ENCODE data around the gene EWSR1. TPM values are rescaled to one million over a fixed set of nuclear protein-coding genes. Genes with fewer than 3 reads are reported as not detected.

EWSR1 gene
- total and polyA plus RNA-seq, 8 donors, result 125 to 352 (median 335) TPM

DNA sequence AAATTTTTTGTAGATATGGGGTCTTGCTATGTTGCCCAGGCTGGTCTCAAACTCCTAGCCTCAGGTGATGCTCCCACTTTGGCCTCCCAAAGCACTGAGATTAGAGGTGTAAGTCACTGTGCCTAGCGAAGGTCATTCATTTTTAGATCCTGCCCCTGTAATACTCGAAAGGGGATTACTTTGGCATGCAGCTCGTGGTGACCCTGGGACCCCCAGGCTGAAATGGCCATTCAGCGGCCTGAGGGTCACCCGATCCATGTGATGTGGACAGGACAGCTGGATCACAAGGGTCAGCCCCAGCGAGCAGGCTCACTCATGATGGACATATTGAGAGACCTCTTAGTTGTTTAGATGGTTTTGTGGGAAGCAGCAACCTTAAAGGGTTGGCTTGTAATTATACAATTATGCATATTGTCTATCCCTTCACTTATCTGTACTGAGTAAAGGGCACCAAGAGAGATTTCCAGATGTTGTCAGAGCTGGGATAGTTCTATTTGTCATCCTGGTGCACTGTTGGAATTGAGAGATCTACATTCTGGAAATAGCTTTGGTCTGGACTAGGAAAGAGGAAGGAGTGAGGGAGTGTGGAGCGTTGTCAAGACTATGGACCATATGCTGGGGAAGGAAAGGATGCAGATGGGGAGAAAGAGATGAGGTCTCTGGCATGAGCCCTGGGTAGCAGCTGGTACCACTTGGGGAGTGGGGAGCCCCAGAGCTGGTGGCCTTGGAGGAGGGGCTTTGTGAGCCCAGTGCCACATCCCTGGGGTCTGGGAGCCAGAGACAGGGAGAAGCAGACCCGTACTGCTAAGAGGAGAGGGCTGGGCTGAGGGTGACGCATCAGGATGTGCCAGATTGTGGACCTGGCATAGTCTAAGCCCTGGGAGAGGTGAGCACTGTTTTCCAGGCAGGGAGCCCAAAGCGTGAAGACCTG lies 15.8 kb upstream of the EWSR1 start:
- Histone ChIP-seq H3K4me1 (no peaks in the 10 kb centered on the region), H3K27ac (no peak overlapping the region), H3K9me3 (no peaks in the 10 kb centered on the region), H3K4me3 (no peak overlapping the region), H3K27me3 (no peaks in the 10 kb centered on the region), H3K36me3 (no peaks in the 10 kb centered on the region)
- intact Hi-C loops (cut with DNase I), result loop anchor here in 1 of 2 donors (10.0 kb wide), 1 partner anchor 397 kb away; no protein-coding TSS in a partner anchor
- DNase-seq (no peak), ATAC-seq (no peak)
- TF ChIP-seq, protein P1, sequence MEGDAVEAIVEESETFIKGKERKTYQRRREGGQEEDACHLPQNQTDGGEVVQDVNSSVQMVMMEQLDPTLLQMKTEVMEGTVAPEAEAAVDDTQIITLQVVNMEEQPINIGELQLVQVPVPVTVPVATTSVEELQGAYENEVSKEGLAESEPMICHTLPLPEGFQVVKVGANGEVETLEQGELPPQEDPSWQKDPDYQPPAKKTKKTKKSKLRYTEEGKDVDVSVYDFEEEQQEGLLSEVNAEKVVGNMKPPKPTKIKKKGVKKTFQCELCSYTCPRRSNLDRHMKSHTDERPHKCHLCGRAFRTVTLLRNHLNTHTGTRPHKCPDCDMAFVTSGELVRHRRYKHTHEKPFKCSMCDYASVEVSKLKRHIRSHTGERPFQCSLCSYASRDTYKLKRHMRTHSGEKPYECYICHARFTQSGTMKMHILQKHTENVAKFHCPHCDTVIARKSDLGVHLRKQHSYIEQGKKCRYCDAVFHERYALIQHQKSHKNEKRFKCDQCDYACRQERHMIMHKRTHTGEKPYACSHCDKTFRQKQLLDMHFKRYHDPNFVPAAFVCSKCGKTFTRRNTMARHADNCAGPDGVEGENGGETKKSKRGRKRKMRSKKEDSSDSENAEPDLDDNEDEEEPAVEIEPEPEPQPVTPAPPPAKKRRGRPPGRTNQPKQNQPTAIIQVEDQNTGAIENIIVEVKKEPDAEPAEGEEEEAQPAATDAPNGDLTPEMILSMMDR (IDR thresholded peaks at IDR 0.05), result no peak

DNA sequence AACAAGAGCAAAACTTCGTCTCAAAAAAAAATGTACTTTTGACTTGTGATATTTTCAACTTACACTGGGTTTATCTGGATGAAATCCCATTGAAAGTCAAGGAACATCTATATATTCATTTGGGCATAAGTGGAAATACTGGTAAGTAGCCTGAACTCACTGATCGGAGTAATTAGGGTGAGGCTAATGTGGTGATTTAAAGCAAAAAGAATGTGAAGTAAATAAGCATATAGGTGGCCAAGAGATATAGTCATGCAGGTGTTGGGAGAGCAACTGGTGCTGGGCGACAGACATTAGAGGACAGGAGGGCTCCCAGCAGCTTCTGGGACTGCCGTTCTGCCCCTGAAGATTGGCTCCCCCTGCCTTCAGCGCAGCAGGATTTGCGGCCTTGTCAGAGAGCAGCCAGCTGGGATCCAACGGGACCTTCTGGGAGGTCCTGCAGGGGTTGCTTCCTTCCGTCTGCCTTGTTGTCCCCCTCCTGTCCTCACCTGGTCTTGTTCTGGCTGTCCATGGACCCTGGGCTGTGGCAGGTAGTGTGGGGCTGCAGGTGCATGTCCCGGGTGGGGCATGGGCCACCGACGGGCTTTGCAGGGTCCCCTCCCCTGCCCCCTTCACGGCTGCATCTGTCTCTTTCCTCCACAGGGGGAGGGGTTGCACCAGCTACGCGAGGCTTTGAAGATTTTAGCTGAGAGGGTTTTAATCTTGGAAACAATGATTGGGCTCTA lies 14.3 kb upstream of the EWSR1 start:
- TF ChIP-seq, protein P1 (IDR thresholded peaks at IDR 0.05), result no peak
- ATAC-seq (no peak), DNase-seq (no peak)
- Histone ChIP-seq H3K9me3 (no peaks in the 10 kb centered on the region), H3K27me3 (no peaks in the 10 kb centered on the region), H3K4me3 (no peak overlapping the region), H3K36me3 (no peaks in the 10 kb centered on the region), H3K4me1 (no peaks in the 10 kb centered on the region), H3K27ac (no peak overlapping the region)
- intact Hi-C loops (cut with DNase I), result loop anchor here in 1 of 2 donors (10.0 kb wide), 1 partner anchor 399 kb away; no protein-coding TSS in a partner anchor

DNA sequence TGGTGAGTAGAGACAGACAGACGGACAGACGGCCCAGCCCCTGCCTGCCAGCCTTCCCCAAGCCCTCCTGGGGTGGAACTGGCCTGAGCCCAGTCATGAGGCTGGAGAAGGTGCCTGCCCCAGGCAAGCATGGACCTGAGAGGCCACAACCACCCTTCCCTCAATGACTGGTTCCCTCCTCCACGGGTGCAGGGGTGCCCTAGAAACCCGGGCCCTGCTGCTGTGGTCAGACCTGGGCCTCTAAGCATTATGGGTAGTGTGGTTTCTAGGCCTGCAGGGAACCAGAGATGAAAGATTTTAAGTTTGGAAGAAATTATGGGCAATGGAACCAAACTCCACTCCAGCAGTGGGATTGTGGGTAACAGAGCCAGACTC lies 13.8 kb upstream of the EWSR1 start:
- TF ChIP-seq, protein P1 (IDR thresholded peaks at IDR 0.05), result no peak
- H3K4me1 ChIP-seq, result no peaks in the 10 kb centered on the region
- H3K4me3 ChIP-seq, result no peak overlapping the region
- no peaks in the 10 kb centered on the region for H3K27me3 ChIP-seq
- no peak overlapping the region for H3K27ac ChIP-seq
- peaks cover 0 to 3% of the 10 kb centered on the region in 2 donors for H3K36me3 ChIP-seq
- intact Hi-C loops (cut with DNase I), result loop anchor here in 1 of 2 donors (10.0 kb wide), 1 partner anchor 399 kb away; no protein-coding TSS in a partner anchor
- ATAC-seq, result no peak
- no peaks in the 10 kb centered on the region for H3K9me3 ChIP-seq
- DNase-seq, result no peak

DNA sequence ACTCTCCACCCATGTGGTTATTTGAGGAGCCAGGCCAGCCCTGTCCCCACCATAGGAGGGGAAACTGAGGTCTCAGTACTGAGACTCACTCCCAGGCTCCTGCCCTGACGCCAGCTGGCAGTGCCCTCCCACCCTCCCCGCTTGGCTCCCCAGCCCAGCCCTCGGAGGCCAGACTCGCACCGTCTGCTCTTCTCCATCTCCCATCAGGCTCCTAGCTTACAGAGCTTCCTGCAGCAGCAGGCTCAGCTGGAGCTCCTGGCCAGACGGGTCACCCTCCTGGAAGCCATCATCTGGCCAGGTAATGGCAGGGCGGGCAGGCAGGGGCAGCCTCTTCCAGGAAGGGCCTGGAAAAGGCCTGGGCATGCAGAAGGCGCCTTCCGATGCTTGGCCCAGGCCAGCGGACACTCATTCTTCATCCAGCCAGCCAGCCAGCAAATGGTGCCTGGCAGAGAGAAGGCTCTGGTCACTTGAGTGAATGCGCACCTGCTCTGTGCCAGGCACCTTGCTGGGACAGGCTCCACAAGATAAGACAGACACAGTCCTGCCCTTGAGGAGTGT lies 12.9 kb upstream of the EWSR1 start:
- Histone ChIP-seq H3K27ac (no peak overlapping the region), H3K4me3 (no peak overlapping the region), H3K9me3 (no peaks in the 10 kb centered on the region), H3K27me3 (no peaks in the 10 kb centered on the region), H3K4me1 (no peaks in the 10 kb centered on the region), H3K36me3 (peaks cover 0 to 12% of the 10 kb centered on the region in 2 donors)
- ATAC-seq (no peak), DNase-seq (no peak)
- TF ChIP-seq, protein P1 (IDR thresholded peaks at IDR 0.05), result no peak
- intact Hi-C loops (cut with DNase I), result loop anchor here in 1 of 2 donors (10.0 kb wide), 1 partner anchor 400 kb away; no protein-coding TSS in a partner anchor
